ENCODE data around the gene CPT1B. TPM values are rescaled to one million over a fixed set of nuclear protein-coding genes. Genes with fewer than 3 reads are reported as not detected.

The CPT1B gene
- total RNA-seq, 1 donor from 2014 or later: 0.43 TPM

- Histone ChIP-seq H3K27ac (no peak overlapping the region), H3K4me3 (no peak overlapping the region), H3K9me3 (no peaks in the 10 kb centered on the region), H3K27me3 (no peaks in the 10 kb centered on the region), H3K36me3 (no peaks in the 10 kb centered on the region), H3K4me1 (peaks cover 0 to 8% of the 10 kb centered on the region in 2 donors)
- no peak for DNase-seq (ENCODE audit: low spot score in 2 of 2)
- no peak for TF ChIP-seq CTCF (IDR thresholded peaks at IDR 0.05)
- intact Hi-C loops (cut with DNase I): no loop called here
Observed at GRCh38 chr22:50567721-50568252, 10.4 kb downstream of the CPT1B start.

GRCh38 chr22:50564289-50564688 is 13.9 kb downstream of the CPT1B start:
- TF ChIP-seq CTCF (IDR thresholded peaks at IDR 0.05): no peak
- H3K27ac ChIP-seq: no peak overlapping the region
- no peak overlapping the region for H3K4me3 ChIP-seq
- intact Hi-C loops (cut with DNase I): loop anchor here (5.0 kb wide), 1 partner anchor 57 kb away; the partner anchor contains the start of genes LMF2 and NCAPH2
- H3K9me3 ChIP-seq: no peaks in the 10 kb centered on the region
- no peaks in the 10 kb centered on the region for H3K36me3 ChIP-seq
- no peak for DNase-seq (ENCODE audit: low spot score in 2 of 2)
- no peaks in the 10 kb centered on the region for H3K27me3 ChIP-seq
- H3K4me1 ChIP-seq: peaks cover 0 to 8% of the 10 kb centered on the region in 2 donors

GRCh38 chr22:50563413-50564160 is 14.6 kb downstream of the CPT1B start:
- Histone ChIP-seq H3K27ac (no peak overlapping the region), H3K36me3 (no peaks in the 10 kb centered on the region), H3K9me3 (no peaks in the 10 kb centered on the region), H3K4me1 (peaks cover 0 to 8% of the 10 kb centered on the region in 2 donors), H3K4me3 (peak overlapping the region; percentile 66 to 70), H3K27me3 (no peaks in the 10 kb centered on the region)
- intact Hi-C loops (cut with DNase I): loop anchor here (5.0 kb wide), 1 partner anchor 56 kb away; the partner anchor contains the start of genes LMF2 and NCAPH2
- no peak for TF ChIP-seq CTCF (IDR thresholded peaks at IDR 0.05)
- DNase-seq (ENCODE audit: low spot score in 2 of 2): no peak

- H3K27ac ChIP-seq: no peak within 1 kb of the TSS
- peak within 1 kb of the TSS; percentile 66 to 70 for H3K4me3 ChIP-seq
- no peaks in the 10 kb centered on the region for H3K36me3 ChIP-seq
- peak; percentile 91 to 99 (median 98) for TF ChIP-seq CTCF (IDR thresholded peaks at IDR 0.05)
- intact Hi-C loops (cut with DNase I): loop anchor here (1.0 to 5.0 kb wide), 3 partner anchors 20 to 55 kb away; partner anchors contain the start of genes CHKB, LMF2 and NCAPH2
- no peaks in the 10 kb centered on the region for H3K9me3 ChIP-seq
- no peaks in the 10 kb centered on the region for H3K27me3 ChIP-seq
- peak; percentile 87 to 97 for DNase-seq (ENCODE audit: low spot score in 2 of 2)
- peaks cover 0 to 8% of the 10 kb centered on the region in 2 donors for H3K4me1 ChIP-seq
Observed at GRCh38 chr22:50562523-50563412, 15.5 kb downstream of the CPT1B start, which contains the start of gene SYCE3. Gene SYCE3, minus strand, starts transcription at chr22:50562919. Its CDS starts 6,514 bp downstream, at chr22:50556405.
